ENCODE results near the gene VPS39.

The VPS39 gene

DNA sequence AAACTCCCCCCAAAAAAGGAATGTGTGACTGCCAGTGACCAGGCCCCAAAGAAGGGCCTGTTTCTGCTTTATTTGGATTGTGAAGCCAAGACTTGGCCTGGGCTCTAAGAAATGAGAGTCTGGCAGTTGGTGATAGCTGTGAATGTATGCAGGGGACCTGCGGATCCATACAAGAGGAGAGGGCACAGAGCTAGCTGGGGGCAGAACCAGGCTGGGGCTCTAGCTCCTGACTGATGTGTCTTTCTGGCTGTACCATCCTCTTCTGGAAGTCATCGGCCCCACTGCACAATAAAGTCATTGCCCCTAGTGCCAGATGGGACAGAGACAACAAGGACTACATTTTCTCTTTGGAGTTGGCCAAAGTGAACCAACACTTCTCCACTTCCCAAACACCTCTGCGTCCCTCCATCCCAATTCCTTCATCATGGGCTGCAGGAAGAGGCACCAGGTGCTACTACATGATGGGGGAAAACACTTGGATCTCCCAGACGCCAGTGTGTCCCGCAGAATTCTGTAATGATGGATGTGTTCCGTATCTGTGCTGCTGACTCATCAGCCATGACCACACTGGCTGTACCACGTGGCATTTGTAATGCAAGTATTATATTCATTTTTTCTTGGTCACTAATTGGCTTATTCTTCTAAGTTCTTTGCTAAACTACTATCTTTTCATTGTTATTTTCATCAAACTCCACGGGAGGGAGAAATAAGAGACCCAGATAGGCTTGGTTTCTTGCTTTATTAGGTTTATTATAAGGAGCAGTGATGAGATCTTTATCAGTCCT, 49.9 kb downstream of the VPS39 start:
- no peak for DNase-seq (ENCODE audit: low read depth)

DNA sequence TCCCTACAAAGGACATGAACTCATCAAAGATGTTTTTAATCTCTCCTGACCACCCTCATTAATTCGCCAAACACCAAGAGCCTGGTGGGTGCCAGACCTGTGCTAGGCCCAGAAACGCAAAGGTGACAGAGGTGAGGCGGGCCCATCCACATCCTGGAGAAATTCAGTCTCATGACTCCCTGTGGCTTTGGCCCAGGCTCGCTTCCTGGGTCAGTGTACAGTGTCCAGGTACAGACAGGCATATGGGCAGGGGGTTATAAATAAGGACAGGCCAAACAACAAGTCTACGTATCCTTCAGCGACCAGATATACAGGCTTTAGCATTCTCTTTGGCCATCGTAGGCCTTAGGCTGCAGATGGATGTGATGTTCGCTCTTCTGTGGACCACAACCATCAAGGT, 50.7 kb downstream of the VPS39 start:
- no peak for DNase-seq (ENCODE audit: low read depth)

DNA sequence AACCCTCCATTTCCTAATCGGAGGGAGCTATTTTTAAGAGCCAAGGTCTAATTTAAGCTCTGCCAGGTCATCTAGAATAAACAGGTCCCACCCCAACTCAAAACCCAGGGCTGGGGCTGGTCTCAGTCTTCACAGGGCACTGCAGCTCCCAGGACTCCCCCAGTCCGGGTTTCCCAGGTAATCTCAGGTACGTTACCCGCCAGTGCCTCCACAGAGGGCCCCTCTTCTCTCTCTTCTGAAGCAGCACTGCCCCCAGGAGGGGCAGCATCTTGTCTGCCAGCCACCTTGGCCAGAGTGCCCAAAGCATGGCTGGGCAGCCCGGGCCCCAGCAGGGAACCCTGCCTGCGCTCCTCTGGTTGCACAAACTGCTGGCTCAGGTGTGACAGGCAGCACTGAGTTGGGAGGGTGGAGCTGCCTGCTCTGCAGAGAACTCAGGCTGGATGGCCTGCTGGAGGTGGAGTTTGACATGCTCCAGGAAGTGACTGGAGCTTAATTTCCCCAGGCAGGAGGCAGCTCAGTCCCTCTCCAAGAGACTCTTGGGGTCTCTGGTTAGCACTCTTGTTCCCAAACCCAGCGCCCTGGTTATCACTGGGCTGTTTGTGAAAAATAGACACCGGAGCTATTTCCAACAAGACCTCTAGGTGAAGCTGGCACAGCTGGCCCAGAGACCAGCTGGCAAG, 51.7 kb downstream of the VPS39 start, which contains the start of gene PLA2G4F:
TSS of gene PLA2G4F (minus strand) at position 394 of the 680 bp plus-strand sequence. CDS start at position 307, 87 bp downstream.
- DNase-seq (ENCODE audit: low read depth), result no peak

DNA sequence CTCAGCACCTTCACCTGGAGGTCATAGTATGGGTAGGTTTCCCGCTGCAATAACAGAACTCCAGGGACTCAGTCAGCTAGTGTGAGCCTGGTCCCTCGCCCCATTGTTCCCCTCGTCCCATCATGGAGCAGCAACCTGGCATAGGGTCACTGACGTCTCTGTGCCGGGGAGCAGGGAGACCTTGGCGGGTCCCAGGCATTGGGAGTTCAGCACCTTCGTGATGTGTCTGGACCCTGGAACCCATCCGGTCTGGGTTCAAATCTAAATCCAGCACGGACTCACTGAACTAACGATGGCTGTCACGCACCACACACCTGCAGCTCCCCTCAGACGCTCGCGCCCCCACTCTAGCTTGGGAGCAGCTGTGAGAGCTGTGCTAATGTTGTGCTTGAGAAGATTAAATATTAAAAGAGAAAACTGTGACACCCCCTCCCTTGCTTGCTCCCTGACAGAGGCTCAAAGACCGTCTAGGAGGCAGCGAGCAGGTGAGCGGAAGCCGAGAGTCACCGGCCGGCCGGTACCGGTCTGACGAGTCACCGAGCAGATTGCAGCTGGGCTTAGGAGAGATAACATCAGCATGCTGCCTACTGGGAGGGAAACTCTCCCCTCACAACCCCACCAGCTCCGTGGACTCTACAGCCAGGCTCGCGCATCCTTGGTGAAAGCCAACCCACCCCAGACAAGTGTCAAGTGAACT, 52.4 kb downstream of the VPS39 start:
- no peak for DNase-seq (ENCODE audit: low read depth)

DNA sequence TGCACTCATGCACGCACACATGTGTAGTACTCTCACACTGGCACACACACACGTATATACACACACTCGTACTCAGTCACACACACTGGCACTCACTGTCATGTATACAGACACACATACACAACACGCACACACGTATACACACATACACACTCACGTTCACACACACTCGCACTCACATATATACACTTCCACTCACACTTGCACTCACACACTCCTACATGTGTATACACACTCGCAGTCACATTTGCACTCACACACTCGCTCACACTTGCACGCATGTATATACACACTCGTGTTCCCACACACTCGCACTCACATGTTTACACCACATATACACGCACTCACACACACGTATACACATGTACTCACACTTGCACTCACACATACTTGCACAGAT, 53.1 kb downstream of the VPS39 start:
- DNase-seq (ENCODE audit: low read depth), result no peak

DNA sequence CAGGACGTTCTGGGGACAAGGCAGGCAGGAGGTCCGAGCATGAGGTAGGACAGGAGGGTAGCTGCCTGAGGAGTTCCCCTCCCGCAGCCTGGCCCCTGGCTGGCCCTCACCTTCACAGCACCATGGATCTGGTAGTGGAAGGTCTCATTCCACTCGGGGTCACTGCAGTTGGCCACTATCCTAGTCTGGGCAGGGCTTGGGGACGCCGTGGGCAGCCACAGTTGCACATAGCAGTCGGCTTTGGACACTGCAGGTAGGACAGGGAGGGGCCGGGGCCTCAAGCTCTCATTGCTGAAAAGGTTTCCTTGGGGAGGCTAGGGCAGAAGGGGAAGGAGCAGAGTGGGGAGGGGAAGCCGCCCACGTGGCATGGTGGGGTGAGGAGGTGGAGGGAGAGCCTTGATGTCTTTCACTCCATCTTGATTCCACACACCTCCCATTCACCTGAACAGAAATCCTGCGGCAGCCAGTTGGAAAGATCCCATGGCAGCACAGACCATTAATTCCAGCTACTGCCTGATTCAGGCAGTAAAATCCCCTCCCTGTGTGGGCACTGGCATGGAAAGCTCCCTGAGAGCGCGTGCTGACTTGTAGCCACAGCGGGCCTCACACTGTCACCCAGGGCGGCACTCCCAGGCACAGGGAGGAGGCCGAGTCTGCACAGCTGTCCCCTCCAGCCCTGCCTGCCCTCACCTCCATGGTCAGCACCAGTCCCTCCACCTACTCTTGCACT, 53.7 kb downstream of the VPS39 start:
- DNase-seq (ENCODE audit: low read depth), result no peak

DNA sequence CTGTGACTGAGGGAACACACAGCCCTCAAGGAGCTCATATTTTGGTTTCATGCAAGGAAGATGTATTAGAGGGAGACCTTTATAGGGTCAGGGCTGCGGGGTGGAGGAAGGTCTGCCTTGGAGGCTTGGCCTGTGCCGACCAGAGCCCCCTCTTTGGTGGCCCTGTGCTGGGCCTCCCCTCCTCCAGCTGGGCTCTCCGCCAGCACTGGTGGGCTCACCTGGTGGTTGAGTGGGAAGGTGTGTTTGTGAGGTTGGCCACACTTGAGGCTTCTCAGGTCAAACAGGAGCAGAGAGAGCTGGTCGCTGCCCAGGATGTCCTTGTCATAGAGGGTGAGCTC, 54.3 kb downstream of the VPS39 start:
- DNase-seq (ENCODE audit: low read depth), result no peak

DNA sequence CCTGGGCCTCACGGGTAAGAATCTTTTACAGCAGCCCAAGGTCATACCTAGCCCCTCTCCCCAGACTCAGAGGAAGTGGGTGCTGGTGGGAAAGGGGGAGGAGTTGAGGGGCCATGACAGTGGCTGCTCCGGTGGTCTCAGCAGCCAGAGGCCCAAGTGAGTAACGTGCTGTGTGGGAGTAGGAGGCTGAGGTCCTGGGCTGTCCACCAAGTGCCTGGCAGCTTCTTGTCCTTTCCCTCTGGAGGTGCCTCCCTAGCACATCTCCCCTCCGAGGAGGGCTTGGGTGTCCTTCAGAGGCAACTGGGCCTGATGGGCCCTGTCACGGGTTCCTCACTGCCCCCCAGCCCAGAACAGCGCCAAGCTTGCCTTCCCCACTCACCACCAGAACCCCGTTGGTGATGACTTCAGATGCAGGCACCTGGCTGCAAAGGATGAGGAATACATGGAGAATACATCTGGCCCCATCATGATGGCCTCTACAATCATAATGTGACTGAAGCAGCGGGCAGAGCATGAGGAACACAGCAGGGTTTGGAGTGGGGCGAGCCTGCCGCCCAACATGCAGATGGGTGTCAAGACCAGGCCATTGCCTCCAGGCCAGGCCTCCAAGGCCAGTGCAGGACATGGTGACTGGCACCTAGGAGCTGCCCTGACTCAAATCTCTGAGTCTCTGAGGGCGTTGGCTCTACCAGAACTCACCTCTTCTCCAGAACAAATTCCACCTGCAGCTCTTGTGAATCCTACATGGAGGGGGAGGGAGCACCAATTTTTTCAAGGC, 55.0 kb downstream of the VPS39 start:
- DNase-seq (ENCODE audit: low read depth), result no peak

DNA sequence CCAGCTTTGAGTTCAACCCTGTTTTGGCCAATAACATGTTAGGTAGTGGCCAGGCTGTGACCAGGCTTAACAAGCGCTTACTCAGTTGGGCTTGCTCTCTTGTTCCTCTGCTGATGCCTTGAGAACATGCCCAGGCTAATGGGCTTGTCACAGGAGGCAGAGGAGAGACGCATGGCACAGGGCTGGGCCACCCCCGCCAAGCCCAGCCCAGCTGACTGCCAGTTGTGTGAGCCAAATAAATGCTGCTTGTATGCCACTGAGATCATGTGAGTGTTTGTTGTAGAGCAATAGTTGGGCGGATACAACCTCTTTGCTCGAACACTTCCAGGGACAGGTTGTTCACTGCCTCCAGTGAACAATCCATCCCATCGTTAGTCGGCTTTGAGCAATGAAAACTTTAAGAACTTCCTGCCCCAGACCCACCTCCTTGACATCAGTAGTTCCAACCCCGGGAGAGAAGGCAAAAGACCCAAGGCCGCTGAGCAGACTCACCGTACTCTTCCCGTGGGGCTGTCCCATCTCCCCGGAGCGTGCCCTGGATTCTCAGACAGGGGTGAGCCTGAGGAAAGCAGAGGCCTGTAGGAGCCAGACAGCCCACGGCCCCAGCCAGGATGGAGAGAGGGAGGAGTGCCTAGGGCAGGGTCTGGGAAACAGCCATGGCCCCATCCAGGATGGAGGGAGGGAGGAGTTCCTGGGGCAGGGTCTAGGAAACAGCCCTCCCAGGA, 55.7 kb downstream of the VPS39 start:
- DNase-seq (ENCODE audit: low read depth), result no peak

DNA sequence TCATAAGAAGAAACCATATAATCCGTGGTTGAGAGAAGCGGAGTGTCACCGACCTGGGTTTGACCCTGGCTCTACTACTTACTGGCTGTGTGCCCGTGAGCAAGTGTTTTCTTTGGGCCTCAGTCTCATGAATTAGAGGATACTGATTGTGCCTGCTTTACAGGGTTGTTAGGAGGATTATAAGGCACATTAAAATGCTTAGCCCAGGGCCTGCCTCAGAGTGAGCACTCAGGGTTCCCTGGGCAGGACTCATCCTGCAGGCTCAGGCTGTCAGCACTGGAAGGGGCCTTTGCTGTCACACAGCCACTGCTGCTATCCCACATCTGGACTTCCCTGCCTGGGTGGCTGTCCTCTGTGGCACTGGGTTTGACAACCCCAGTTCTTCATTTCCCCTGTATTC, 56.4 kb downstream of the VPS39 start:
- no peak for DNase-seq (ENCODE audit: low read depth)

DNA sequence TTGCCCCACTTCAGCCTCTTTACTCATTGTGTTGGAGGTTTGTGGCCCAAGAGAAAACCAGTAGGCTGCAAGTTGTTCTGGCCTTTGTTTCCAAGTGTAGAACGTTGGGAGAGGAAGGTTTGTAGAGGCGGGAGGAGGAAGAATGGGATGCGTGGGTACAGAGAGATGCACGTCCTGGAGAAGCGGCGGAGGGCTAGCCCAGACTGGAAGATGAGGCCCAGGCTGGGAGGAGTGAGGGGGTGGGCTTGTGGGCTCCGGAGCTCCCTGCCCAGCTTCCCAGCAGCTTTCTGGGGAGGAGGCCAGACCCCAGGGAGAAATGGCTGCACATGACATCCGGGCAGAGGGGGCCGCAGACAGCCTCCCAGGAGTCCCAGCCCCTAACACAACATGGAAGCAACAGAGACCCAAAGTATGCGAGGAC, 57.0 kb downstream of the VPS39 start:
- no peak for DNase-seq (ENCODE audit: low read depth)

DNA sequence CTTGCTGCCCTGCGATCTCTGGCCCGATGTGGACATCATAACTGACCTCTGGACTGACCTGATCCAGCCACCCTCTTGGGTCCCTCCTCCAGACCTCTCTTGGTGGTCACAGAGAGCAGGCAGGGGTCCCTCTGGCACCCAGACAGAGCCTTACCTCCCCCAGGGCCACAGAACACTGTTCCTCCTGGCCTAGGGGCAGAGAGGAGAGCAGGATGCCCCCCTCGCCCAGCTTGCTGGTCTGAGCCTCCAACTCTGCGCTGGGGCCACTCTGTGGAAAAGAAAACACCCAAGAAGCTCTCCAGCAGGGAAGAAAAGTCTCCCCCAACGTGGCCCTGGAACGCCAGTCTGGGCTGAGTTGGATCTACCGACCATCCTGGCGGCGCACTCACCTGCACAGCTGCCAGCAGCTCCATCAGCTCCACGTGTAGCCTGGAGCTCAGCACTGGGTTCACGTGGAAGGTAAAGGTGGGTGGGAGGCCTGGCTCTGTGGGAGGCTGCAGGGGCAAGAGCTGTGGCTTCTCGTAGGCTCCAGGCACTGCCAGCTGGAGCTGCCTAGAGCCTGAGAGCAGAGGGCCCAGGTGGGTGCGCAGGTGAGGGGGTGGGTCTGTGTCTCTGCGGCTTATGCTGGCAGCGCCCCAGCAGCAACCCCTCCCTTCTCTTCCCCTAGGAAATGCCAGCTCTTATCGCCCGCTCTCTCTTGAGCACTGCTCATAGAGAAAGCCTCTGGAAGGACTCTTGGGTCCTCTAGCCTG, 57.7 kb downstream of the VPS39 start:
- DNase-seq (ENCODE audit: low read depth), result no peak

DNA sequence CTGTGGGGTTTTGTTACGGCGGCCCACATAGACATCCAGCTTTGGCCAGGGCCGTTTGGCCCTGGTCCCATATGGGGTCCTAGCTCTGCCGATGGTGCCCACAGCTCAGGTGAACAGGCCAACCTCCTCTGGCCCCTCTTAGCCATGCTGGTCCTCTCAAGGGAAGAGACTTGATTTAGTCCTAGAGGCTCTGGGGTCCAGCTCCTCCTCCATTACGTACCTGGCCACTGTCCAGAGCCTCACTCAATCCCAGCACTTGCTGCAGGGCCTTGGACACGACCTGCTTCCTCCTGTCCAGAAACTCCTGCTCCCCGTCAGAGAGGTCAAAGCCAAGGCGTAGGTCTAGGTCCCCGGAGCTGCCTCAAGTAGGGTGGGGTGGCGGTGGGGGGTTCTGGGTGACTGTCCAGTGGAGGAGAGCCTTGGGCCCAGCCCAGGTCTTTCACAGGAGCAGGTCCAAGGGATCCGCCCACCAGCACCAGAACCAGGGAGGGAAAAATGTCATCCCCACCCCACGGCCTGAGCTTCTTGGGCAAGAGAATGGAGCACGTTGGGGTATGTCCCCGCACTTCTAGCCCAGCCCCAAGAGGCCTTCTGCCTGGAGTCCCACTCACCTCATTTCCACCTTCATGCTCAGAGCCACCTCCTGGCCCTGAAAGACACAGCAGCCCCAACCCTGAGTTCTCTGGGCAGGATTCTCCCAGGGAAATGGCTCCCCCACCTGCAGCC, 58.4 kb downstream of the VPS39 start:
- DNase-seq (ENCODE audit: low read depth), result no peak

DNA sequence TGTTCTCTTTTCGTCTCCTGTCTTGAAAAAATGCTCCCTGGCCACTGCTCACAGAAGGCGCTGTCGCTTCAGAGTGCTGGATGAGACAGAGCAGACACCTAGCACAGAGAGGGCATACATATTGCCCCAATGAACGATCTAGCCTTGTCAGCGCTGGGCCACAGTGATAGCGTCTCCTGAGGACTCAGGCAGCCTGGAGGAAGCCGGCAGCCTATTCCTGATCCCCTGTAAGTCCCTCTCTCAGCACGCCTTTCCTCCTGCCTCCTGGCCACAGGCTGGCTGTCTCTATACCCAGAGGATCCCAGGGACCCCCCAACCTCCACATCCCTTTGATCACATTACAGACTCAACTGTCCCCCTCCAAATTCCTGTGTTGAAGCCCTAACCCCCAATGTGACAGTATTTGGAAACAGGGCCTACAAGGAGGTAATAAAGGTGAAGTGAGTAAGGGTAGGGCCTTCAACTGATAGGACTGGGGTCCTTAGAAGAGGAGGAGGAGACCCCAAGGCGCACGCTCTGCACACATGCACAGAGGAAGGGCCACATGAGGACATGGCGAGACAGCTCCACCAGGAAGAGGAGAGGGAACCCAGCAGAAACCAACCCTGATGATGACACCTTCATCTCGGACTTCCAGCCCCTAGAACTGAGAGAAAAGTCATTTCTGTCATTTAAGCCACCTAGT, 59.2 kb downstream of the VPS39 start:
- DNase-seq (ENCODE audit: low read depth), result no peak

DNA sequence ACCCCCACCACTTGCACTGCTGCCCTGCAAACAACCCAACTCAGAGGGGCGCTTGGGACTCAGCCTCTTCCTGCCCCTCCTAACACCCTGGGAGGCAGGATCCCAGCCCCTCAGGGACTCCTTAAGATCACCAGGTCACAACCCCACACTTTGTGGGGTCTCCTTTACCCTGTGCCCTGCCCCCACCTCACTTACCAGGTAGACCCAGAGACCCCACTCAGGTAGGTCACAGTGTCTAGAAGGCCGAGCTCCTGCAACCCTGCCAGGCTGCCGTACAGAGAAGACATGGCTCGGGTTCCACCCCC, 60.7 kb downstream of the VPS39 start:
- DNase-seq (ENCODE audit: low read depth), result no peak

DNA sequence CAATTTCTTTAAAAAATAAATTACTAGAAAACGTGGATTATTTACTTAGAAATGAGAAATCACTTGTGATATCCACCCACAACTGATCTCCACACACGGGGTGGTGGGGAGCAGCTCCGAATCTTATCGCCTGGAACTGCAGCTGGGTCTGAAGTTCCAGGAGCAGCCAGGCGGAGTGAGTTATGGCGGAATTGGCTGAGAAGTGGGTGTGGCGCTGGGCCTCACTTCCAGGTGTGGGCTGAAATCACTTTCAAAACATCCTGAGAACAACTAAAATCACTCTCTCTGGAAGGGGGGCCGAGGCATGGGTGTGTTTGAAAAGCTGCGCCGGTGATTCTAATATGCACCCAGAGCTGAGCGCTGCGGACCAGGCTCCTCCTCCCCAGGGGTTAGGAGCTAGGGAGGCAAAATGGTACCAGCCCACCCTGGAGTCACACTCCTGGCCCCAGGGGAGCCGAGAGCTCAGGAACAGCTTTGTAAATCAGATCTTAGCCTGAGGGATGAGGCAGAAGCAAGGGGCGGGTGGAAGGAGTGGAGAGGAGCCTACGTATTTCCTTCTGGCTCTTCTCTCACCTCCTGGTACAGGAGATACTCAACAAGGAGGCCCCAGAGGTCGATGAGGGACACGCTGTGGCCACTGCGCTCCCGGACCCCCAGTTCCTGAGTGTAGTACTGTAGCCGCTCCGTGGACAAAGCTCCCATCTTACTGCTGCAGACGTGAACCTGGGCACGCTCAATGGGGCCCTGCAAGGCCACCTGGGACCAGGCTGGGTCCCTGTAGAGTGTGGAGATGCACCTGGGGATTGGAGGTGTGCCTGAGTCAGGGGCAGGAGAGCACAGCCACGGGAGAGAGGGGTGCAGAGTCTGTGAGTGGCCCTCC, 61.3 kb downstream of the VPS39 start:
- no peak for DNase-seq (ENCODE audit: low read depth)

DNA sequence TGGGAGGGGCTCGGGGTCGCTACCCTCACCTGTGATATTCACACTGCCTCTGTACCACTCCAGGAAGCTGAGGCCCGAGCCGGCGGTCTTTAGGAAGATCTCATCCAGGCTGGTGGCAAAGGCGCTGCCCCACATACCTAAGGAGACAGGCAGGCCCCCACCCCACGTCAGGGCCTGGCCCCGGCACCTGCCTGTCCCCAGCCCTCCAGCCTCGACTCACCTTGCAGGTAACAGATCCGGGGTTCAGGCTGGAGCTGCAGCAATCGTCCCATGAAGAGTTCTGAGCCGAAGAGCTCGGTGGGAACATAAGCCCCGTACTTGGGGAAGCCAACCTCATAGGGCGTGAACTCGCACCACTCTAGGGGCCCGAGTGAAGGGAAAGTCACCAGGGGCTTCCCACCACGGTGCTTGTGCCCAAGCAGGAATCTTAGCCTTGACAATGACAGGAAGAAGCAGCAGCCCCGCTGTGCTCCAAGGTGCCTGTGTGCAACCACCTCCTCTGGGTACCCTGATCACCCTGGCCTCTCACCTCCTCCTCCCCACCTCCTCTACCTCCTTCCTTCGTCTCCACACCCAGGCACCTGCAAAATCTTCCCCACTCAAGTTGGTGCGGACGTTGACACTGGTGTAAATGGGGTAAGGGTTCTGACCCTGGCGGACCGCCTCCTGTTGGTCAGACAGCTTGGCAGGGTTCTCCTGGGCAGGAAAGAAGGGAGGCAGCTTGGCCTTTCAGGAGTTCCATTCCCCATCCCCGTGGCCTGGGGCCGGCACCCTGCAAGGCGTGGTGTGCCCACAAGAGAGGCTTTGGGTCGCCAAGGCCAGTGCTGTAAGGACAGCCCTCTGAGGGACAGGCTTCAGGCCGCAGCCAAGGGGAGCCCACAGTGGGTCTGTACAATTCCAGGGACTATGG, 62.3 kb downstream of the VPS39 start:
- DNase-seq (ENCODE audit: low read depth), result no peak
